ENCODE results near the gene CCNH. TPM values are rescaled to one million over a fixed set of nuclear protein-coding genes. Genes with fewer than 3 reads are reported as not detected.

The CCNH gene
- 53.0 TPM for polyA plus RNA-seq (2012; ENCODE audit: missing spikeins)

GRCh38 chr5:87412630-87413342 is at the start of gene CCNH:
TSS of gene CCNH (minus strand) at chr5:87412930. CDS start at chr5:87412794, 136 bp downstream.
- peak; percentile 57 for DNase-seq (ENCODE audit: insufficient read length)
- FAIRE-seq, result peak; percentile 100
- TF ChIP-seq POLR2A (IDR thresholded peaks at IDR 0.05; ENCODE audit: low read depth, low read length) (peak; percentile 94), TAF1 (IDR thresholded peaks at IDR 0.05; ENCODE audit: borderline replicate concordance, low read depth, low read length) (0 out of 2 replicates have a peak, but pooled peaks have one; percentile 21), POLR2AphosphoS5 (IDR thresholded peaks at IDR 0.05; ENCODE audit: low read depth, low read length) (peak; percentile 91)

GRCh38 chr5:87457706-87458105 is 45.0 kb upstream of the CCNH start:
- FAIRE-seq, result no peak
- DNase-seq (ENCODE audit: insufficient read length), result no peak
- TF ChIP-seq POLR2AphosphoS5 (IDR thresholded peaks at IDR 0.05; ENCODE audit: low read depth, low read length) (no peak), TAF1 (IDR thresholded peaks at IDR 0.05; ENCODE audit: borderline replicate concordance, low read depth, low read length) (no peak), POLR2A (IDR thresholded peaks at IDR 0.05; ENCODE audit: low read depth, low read length) (no peak)

DNA sequence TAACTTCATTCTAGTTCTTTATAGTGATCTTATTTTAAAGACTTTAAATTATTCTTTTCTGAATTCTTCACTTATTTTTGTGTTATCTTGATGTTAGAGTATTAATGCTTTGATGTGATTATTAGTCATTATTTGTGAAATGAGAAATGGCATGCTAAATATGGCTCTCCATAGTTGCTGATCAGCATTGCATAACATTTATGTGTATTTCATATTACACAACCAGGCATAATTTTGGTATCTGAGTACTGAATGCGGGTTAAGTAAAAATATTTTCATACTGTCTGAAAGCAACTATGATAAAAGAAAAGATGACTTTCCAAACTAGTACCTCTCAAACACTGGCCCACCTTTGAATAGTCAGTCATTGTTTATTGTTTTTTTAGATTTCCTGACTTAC is 41.1 kb upstream of the CCNH start:
- FAIRE-seq (no peak), DNase-seq (ENCODE audit: insufficient read length) (no peak)
- no peak for TF ChIP-seq POLR2AphosphoS5 (IDR thresholded peaks at IDR 0.05; ENCODE audit: low read depth, low read length)
- TF ChIP-seq TAF1 (IDR thresholded peaks at IDR 0.05; ENCODE audit: borderline replicate concordance, low read depth, low read length), result no peak

- DNase-seq (ENCODE audit: insufficient read length) (no peak), FAIRE-seq (no peak)
- TF ChIP-seq TAF1 (IDR thresholded peaks at IDR 0.05; ENCODE audit: borderline replicate concordance, low read depth, low read length) (no peak), POLR2A (IDR thresholded peaks at IDR 0.05; ENCODE audit: low read depth, low read length) (no peak), POLR2AphosphoS5 (IDR thresholded peaks at IDR 0.05; ENCODE audit: low read depth, low read length) (no peak)
These were observed 40.1 kb upstream of the CCNH start for GRCh38 chr5:87452837-87453236.

- TF ChIP-seq POLR2A (IDR thresholded peaks at IDR 0.05; ENCODE audit: low read depth, low read length) (no peak), POLR2AphosphoS5 (IDR thresholded peaks at IDR 0.05; ENCODE audit: low read depth, low read length) (no peak), TAF1 (IDR thresholded peaks at IDR 0.05; ENCODE audit: borderline replicate concordance, low read depth, low read length) (no peak)
- no peak for FAIRE-seq
- DNase-seq (ENCODE audit: insufficient read length), result no peak
These were observed 29.7 kb upstream of the CCNH start for GRCh38 chr5:87442419-87442818.

DNA sequence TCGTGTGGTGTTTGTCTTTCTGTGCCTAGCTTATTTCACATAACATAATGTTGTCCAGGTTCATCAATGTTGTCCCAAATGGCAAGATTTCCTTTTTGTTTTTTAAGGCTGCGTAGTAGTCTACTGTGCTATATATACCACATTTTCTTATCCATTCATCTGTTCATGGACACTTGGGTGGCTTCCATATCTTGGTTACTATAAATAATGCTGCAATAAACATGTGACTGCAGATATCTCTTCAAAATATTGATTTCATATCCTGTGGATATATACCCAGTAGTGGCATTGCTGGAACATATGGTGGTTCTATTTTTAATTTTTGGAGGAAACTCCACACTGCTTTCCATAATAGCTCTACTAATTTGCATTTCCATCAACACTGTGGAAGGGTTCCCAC is 25.5 kb upstream of the CCNH start:
- no peak for DNase-seq (ENCODE audit: insufficient read length)
- TF ChIP-seq POLR2A (IDR thresholded peaks at IDR 0.05; ENCODE audit: low read depth, low read length) (no peak), TAF1 (IDR thresholded peaks at IDR 0.05; ENCODE audit: borderline replicate concordance, low read depth, low read length) (no peak), POLR2AphosphoS5 (IDR thresholded peaks at IDR 0.05; ENCODE audit: low read depth, low read length) (no peak)
- FAIRE-seq, result no peak

DNA sequence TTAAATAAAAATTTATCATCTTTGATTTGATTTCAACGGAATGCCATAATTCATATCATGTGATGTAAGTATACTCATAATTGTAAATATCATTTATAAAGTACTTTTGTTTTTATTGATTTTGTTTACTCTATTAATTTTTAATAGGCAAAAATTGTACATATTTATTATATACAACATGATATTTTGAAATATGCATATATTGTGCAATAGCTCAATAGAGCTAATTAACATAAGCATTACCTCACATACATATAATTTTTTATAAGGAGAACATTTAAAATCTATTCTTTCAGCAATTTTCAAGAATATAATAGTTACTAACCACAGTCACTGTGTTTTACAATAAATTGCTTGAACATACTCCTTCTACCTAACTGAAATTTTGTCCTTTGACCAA is 25.0 kb upstream of the CCNH start:
- FAIRE-seq (no peak), DNase-seq (ENCODE audit: insufficient read length) (no peak)
- TF ChIP-seq POLR2A (IDR thresholded peaks at IDR 0.05; ENCODE audit: low read depth, low read length), result no peak
- TF ChIP-seq TAF1 (IDR thresholded peaks at IDR 0.05; ENCODE audit: borderline replicate concordance, low read depth, low read length), result no peak
- no peak for TF ChIP-seq POLR2AphosphoS5 (IDR thresholded peaks at IDR 0.05; ENCODE audit: low read depth, low read length)

DNA sequence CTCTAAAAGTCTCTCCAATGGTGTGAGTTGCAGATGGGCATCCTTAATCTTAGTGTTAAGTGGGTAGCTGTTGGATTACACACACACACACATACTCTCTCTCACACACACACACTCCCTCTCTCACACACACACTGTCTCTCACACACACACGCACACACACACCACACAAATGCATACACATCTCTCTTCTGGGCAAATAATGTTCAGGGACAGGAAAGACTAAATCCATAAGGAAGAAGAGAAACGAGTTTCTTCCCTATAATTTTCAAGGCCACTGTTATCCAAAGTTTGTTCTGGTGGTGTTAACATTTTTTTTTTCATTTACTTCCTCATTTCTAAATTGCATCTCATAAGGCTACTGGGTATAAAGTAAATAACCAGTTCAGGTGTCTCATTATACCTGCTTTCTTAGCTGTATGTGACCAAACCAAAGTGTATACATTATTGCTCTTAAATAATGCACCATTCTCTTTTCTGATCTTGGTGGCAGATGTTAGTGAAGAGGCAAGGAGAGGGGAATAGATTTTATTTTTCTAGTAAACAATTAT is 22.5 kb upstream of the CCNH start:
- no peak for TF ChIP-seq TAF1 (IDR thresholded peaks at IDR 0.05; ENCODE audit: borderline replicate concordance, low read depth, low read length)
- no peak for TF ChIP-seq POLR2A (IDR thresholded peaks at IDR 0.05; ENCODE audit: low read depth, low read length)
- no peak for TF ChIP-seq POLR2AphosphoS5 (IDR thresholded peaks at IDR 0.05; ENCODE audit: low read depth, low read length)
- no peak for FAIRE-seq
- no peak for DNase-seq (ENCODE audit: insufficient read length)

DNA sequence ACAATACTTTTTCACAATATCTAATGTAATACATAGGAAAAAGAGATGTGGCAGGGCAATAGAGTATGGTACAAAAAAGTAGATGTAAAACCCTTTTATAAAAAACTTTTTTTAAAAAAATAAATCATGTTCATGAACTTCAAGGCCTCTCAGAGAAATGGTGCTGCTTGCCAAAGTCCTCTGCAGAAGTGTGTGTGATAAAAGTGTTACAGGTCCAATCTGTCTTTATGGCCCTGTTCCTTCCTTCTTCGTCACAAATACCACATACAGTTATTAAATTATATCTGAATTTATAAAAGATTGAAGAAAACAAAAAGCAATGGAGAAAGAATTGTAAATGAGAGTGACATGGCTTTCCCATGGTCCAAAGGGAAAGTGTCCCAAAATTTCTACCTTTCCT is 21.7 kb upstream of the CCNH start:
- FAIRE-seq (no peak), DNase-seq (ENCODE audit: insufficient read length) (no peak)
- TF ChIP-seq TAF1 (IDR thresholded peaks at IDR 0.05; ENCODE audit: borderline replicate concordance, low read depth, low read length) (no peak), POLR2A (IDR thresholded peaks at IDR 0.05; ENCODE audit: low read depth, low read length) (no peak), POLR2AphosphoS5 (IDR thresholded peaks at IDR 0.05; ENCODE audit: low read depth, low read length) (no peak)

DNA sequence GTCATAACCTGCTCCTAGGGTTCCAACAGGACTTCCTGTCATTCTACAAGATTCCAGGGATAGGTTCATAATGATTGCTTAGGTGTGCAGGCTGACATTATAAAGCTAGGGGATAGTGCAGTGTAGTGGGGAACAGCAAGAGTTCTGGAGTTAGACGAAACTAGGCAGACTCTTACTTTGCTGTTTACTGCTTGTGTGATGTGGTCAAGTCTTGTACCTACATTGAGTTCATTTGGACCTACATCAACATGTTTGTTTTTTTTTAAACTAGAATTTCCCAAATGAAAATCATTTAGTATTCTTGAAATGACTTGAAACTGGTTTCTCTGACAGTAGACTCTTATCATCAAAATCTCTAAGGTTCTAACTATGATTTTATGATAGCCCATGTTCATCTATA is 21.2 kb upstream of the CCNH start:
- FAIRE-seq (no peak), DNase-seq (ENCODE audit: insufficient read length) (no peak)
- TF ChIP-seq POLR2AphosphoS5 (IDR thresholded peaks at IDR 0.05; ENCODE audit: low read depth, low read length) (no peak), TAF1 (IDR thresholded peaks at IDR 0.05; ENCODE audit: borderline replicate concordance, low read depth, low read length) (no peak), POLR2A (IDR thresholded peaks at IDR 0.05; ENCODE audit: low read depth, low read length) (no peak)

DNA sequence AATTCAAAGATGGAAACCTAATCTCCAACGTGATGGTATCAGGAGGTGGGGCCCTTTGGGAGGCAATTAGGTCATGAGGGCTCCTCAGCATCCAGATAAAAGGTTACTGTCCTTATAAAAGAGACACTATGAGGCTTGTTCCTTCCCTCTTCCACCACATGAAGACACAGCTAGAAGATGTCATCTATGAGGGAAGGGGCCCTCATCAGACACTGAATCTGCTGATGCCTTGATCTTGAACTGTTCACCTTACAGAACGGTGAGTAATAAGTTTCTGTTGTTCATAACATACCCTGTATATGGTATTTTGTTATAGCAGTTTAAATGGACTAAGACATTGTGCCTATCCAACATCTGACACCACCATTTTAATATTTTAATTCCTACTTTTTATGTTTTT is 19.7 kb upstream of the CCNH start:
- no peak for DNase-seq (ENCODE audit: insufficient read length)
- no peak for TF ChIP-seq POLR2A (IDR thresholded peaks at IDR 0.05; ENCODE audit: low read depth, low read length)
- TF ChIP-seq TAF1 (IDR thresholded peaks at IDR 0.05; ENCODE audit: borderline replicate concordance, low read depth, low read length), result no peak
- no peak for FAIRE-seq

DNA sequence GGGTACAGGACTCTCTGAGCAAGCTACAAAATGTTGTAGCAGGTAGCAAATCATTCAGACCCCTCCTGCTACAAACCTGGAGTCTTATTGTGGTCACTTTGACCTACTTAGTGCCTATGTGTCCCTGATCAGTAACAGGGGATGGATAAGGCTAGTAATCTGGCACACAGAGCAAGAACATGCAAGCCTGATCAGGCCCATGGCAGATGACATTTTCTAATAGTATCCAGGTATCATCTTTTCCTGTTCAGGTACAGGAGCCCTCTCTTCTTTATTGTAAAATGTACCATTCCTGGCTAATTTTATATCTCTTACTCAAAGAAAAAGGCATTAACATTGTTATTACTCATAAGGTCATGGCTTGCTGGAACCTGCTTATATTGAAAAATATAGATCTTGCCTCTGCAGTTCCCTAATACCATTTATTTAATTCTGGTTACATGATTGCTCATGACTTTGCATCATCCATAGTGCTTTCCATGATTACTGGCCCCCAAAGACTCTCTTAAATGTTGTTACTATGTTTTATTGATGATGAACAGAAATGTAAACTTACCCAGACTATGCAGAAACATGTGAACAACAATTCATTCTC is 18.2 kb upstream of the CCNH start:
- no peak for DNase-seq (ENCODE audit: insufficient read length)
- FAIRE-seq, result no peak
- TF ChIP-seq POLR2AphosphoS5 (IDR thresholded peaks at IDR 0.05; ENCODE audit: low read depth, low read length) (no peak), POLR2A (IDR thresholded peaks at IDR 0.05; ENCODE audit: low read depth, low read length) (no peak), TAF1 (IDR thresholded peaks at IDR 0.05; ENCODE audit: borderline replicate concordance, low read depth, low read length) (no peak)
